ENCODE data around the gene RENBP. TPM values are rescaled to one million over a fixed set of nuclear protein-coding genes. Genes with fewer than 3 reads are reported as not detected.

The RENBP gene
- total RNA-seq, 3 donors from 2014 or later, result 6.9 to 10.4 (median 8.6) TPM

DNA sequence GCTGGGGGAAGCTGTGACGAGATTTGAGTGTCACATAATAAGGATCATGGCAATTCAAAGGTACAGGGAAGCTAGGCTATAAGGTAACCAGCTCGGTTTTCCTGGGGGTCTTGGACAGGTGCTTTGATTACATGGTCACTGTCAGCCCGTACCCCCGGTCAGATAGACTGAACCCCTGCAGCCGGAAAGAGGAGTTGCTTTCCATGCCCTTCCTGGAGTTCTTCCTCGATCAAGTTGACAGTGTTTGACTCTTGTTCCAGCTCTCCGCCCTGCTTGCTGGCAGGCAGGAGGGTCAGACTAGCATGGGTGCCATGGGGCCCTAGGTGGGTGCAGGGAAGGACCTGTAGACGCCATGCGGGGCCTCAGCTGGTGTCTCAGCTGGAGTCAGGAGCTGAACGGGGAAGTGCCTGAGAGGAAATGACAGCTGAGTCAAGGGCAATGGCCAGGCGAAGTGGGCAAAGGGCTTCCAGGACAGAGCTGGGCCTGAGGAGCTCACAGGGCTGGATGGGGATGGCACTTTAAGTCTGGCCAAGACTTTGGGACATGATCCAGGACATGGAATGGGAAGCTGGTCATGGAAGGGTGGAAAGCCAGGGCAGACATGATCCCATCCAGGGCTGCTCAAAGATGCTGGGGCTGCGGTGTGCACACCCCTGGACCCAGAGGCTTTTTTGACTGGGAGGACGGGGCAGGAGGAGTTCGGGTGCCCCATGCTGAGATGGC lies 29.7 kb upstream of the RENBP start:
- no peaks in the 10 kb centered on the region for H3K27me3 Mint-ChIP-seq (ENCODE audit: low read depth)

DNA sequence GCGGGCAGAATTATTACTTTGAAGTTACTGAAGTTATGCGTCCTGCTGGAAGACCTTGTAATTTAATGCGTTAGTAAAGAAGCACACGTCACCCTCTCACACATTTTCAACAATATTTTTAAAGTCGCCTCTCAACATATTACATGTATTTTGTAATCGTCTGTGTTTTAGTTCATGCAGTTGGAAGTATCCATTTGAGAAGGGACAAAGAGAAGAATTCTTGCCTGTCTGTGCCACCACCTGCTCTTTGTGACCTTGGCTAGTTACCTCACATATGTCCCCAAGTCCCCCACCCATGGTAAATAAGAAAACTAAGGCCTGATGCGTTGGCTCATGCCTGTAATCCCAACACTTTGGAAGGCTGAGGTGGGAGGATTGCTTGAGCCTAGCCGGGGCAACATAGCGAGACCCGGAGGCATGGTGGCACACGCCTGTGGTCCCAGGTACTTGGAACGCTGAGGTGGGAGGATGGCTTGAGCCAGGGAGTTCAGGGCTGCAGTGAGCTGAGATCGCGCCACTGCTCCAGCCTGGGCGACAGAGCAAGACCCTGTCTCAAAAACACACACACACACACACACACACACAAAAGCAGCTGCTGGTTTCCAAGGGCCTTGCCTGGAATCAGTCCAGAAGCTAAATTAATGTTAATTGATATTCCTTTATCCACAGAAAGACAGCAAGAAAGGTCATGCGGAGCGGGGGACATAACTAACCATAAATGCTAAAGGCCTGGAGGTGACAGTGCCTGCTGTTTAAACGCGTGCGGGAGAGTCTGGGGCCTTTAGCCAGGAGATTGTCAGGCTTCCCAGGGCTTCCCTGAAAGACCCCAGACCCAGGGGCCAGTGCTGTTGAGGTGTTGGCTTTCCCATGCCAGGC lies 28.9 kb upstream of the RENBP start:
- H3K36me3 Mint-ChIP-seq (ENCODE audit: insufficient read depth), result peaks cover 4% of the 10 kb centered on the region
- peak overlapping the region; percentile 86 for H3K4me3 Mint-ChIP-seq
- H3K27me3 Mint-ChIP-seq (ENCODE audit: low read depth), result no peaks in the 10 kb centered on the region
- ATAC-seq (no peak), DNase-seq (no peak)
- H3K4me1 Mint-ChIP-seq (ENCODE audit: low read depth), result peaks cover 19% of the 10 kb centered on the region
- no peaks in the 10 kb centered on the region for H3K9me3 Mint-ChIP-seq

More for the DNA sequence above, 29.7 kb upstream of the RENBP start:
- no peak for ATAC-seq
- no peaks in the 10 kb centered on the region for H3K9me3 Mint-ChIP-seq
- H3K4me1 Mint-ChIP-seq (ENCODE audit: low read depth), result peaks cover 19% of the 10 kb centered on the region
- peaks cover 4% of the 10 kb centered on the region for H3K36me3 Mint-ChIP-seq (ENCODE audit: insufficient read depth)
- no peak for DNase-seq
- H3K4me3 Mint-ChIP-seq, result peak overlapping the region; percentile 43

DNA sequence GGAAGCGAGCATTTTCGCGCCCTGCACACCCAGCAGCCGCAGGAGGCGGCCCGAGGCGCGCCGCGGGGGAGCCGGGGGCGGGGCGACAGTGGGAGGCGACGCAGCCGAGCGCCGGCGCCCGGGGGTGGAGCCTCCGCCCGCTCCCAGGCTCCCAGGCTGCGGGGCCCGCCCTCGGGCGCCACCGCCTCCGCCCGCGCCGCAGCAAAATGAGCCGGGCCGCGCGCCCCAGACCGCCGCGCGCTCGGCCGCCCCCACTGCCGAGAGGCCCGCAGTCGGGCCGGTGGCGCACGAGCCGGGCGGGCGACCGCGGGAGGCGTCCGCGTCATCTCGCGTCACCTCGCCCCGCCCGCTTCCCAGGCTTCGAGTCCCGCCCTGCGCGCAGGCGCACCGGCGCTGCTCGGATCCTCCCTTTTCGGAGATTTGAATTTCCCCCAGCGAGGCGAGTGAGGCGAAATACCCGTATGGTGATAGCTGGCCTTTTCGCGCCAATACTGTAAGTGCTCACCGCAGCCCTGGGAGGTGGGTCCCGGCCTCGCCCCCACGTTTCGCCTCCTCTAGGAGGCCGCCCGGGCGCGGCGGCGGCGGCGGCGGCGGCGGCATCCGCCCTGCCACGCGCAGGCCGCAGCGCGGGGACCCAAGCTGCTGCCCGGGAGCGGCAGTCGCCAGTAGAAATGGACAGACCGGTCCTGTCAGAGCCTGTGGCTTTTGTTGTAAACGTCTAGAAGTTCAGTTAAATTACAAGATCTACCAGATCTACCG lies 28.1 kb upstream of the RENBP start, which contains the start of gene TMEM187:
TMEM187 (plus strand) TSS at position 387 of the 759 bp plus-strand sequence. CDS start 9,309 bp downstream, outside the sequence.
- ATAC-seq, result peak; percentile 51 to 54
- H3K9me3 Mint-ChIP-seq, result no peaks in the 10 kb centered on the region
- peak; percentile 87 for DNase-seq
- H3K4me1 Mint-ChIP-seq (ENCODE audit: low read depth), result peaks cover 28% of the 10 kb centered on the region
- H3K36me3 Mint-ChIP-seq (ENCODE audit: insufficient read depth), result peaks cover 6% of the 10 kb centered on the region
- H3K4me3 Mint-ChIP-seq, result peak within 1 kb of the TSS; percentile 100
- H3K27me3 Mint-ChIP-seq (ENCODE audit: low read depth), result no peaks in the 10 kb centered on the region

DNA sequence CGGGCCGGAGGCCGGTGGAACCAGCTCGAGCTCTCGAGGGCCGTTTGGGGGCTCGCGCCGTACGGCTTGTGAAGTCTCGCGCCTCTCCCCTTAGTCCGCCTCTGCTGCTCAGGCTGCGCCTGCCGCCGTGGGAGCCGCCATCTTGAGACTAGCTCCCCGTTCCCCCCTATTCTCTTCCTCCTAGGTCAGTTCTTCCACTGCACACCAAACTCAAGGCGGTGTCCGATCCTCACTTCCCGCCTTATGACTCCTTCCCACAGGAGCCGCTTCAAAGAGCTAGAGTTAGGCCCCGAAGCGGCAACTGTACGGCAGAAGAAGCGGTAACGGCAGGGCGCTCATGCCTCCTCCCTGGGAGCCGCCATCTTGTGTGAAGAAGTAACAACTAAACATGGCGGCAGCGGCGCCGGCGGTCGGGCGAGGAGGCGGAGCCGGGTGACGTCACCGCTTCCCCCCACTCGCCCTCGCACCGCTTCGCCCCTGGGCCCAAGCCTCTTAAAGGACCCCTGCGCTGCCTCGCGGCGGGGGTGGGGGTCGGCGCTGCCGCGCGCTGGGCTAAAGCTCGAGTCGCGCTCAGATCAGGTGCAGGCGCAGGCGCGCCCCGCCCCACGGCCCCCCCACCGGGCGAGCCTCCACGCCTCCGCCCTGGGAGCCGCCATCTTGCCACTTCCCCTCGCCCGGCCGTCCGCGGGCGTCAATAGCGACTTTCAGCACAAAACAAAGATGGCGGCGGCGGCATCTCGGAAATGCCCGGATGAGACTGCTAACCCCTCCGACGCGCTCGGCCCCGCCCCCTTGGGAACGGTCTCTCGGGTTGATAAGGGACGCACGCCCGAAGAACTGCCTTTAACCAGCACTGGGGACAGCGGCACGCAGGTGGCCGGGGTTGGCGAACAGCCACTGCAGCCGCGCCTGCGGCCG lies 27.3 kb upstream of the RENBP start, which contains the start of gene HCFC1:
HCFC1 (minus strand) TSS at position 369 of the 918 bp plus-strand sequence. CDS start 978 bp downstream, outside the sequence.
- no peaks in the 10 kb centered on the region for H3K9me3 Mint-ChIP-seq
- H3K4me1 Mint-ChIP-seq (ENCODE audit: low read depth), result peaks cover 36% of the 10 kb centered on the region
- ATAC-seq, result peak; percentile 45 to 46
- H3K4me3 Mint-ChIP-seq, result peak within 1 kb of the TSS; percentile 100
- DNase-seq, result peak; percentile 93
- no peaks in the 10 kb centered on the region for H3K27me3 Mint-ChIP-seq (ENCODE audit: low read depth)
- peaks cover 6% of the 10 kb centered on the region for H3K36me3 Mint-ChIP-seq (ENCODE audit: insufficient read depth)

DNA sequence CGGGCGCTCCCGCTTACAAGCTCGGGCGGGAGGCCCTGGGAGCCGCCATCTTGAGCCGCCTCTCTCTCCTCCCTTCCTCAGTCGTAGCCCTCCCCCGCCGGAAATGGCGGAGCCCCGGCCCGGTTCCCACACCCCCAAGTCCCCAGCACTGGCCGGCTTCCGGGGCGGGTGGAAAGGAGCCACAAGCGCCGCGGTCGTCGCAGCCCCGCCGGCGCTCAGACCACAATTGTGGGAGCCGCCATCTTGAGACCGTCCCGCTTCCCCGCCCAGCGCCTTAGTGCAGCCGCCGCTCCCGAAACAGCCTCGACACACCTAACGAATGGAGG lies 26.6 kb upstream of the RENBP start:
- Mint-ChIP-seq H3K9me3 (no peaks in the 10 kb centered on the region), H3K4me1 (ENCODE audit: low read depth) (peaks cover 42% of the 10 kb centered on the region), H3K36me3 (ENCODE audit: insufficient read depth) (peaks cover 6% of the 10 kb centered on the region), H3K4me3 (peak overlapping the region; percentile 100), H3K27me3 (ENCODE audit: low read depth) (no peaks in the 10 kb centered on the region)
- ATAC-seq, result peak; percentile 42 to 47
- DNase-seq, result peak; percentile 88

DNA sequence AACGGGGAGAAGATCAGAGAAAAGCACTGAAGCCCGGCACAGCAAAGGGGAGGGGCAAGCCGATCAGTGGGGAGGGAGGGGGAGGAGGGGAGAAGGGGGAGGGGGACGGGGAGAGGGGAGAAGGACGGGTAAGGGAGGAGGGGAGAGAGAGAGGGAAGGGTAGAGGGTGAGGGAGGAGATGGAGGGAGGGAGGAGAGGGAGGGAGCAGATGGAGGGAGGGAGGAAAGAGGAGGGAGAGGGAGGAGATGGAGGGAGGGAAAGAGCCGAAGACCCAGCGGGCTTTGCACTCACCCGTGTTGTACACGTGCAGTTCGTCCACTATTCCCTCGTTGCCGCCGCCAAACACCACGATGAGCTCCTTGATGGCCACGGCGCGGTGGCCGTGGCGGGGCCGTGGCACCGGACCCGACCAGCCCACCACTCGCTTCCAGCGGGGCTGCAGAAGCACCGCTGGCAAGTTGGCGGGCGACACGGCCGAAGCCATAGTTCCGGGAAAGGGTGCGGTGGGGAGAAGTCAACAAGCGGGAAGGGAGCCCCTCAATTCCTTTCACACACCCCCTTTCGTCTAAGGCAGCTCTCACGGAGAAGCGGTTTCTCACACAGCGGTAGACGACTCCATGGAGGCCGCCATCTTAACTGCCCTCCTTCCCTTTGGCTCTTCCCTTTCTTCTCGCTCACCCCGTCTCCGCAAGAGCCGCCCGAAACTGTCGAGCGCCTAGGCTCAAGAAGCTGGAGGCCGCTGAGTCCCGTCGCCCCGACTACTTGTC lies 26.1 kb upstream of the RENBP start:
- ATAC-seq, result peak; percentile 1 to 3
- no peaks in the 10 kb centered on the region for H3K9me3 Mint-ChIP-seq
- peak overlapping the region; percentile 100 for H3K4me3 Mint-ChIP-seq
- H3K36me3 Mint-ChIP-seq (ENCODE audit: insufficient read depth), result peaks cover 6% of the 10 kb centered on the region
- no peaks in the 10 kb centered on the region for H3K27me3 Mint-ChIP-seq (ENCODE audit: low read depth)
- peaks cover 45% of the 10 kb centered on the region for H3K4me1 Mint-ChIP-seq (ENCODE audit: low read depth)
- no peak for DNase-seq

DNA sequence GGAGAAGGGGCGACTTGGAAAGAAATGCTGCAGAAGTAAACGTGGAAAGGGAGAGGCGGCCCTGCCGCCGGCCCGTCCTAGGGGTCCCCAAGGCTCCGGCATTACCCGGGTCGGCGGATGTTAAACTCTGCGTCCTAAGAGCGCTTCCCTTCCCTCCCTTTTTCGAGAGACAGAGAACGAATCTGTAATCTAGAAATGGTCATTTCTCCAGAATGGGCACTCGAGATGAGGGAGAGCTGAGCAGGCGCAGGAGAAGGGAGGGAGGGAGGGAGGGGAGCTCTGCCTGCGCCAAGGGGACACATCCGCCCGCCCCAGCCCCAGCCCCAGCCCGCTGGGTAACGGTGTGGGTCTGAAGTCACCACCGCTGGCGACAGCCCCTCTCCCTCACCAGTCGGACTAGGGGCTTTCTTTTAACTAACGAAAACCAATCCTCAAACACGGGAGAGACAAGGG lies 25.5 kb upstream of the RENBP start:
- peaks cover 45% of the 10 kb centered on the region for H3K4me1 Mint-ChIP-seq (ENCODE audit: low read depth)

DNA sequence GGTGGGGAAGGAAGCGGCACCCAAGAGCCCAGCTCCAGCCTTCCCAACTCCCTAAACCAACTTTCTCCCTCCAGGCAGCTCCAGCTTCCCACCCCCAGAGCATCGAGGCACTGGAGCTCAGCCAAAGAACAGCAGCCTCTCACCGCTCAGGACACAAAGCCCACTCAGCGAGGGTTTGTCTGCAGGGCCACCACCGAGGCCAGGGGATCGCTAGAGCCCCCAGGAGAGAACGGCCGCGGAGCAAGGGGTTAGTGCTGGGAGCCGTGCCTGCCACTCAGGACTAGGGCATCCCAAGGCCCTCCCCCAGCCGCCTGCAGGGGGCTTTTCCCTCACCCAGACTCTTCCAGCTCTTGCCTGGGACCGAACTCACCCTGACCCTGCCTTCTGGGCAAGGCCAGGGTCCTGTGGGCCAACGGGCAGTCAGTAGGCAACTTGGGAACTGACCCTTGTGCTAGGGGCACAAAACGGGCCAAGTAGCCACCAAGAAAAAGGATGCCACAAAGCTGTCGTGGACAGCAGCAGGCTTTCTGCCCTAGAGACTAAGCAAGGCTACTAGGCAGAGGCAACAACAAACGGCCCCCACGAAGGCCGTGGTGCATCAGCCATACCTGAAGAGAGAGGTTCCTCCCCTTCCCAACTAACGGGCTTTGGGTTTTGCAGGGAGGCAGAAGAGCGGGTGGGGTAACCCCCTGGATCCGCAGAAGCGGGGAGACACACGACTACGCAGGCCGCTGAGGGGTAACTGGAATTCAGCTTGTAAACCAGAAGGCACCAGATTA lies 24.9 kb upstream of the RENBP start:
- Mint-ChIP-seq H3K36me3 (ENCODE audit: insufficient read depth) (peaks cover 6% of the 10 kb centered on the region), H3K4me3 (peak overlapping the region; percentile 100), H3K9me3 (no peaks in the 10 kb centered on the region), H3K27me3 (ENCODE audit: low read depth) (no peaks in the 10 kb centered on the region), H3K4me1 (ENCODE audit: low read depth) (peaks cover 39% of the 10 kb centered on the region)
- ATAC-seq (no peak), DNase-seq (no peak)

More for the DNA sequence above, 25.5 kb upstream of the RENBP start:
- ATAC-seq (no peak), DNase-seq (no peak)
- Mint-ChIP-seq H3K36me3 (ENCODE audit: insufficient read depth) (peaks cover 6% of the 10 kb centered on the region), H3K4me3 (peak overlapping the region; percentile 100), H3K27me3 (ENCODE audit: low read depth) (no peaks in the 10 kb centered on the region), H3K9me3 (no peaks in the 10 kb centered on the region)

DNA sequence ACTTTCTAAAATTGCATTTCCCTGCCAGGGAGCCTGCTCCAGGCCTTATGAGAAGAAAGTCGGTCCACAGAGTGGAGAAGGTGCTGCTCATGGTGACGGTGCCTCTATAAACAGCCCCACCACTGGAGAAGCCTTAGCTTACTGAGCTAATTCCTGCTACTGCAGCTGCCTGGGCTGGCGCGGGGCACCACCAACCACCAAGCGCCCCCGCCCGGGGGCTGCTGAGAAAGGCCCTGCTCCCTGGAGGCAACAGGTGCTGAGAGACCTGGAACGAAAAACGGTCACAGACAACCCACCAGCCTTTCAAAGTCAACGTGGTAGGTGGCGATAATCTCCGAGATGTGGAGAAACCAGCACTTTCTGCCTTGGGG lies 24.3 kb upstream of the RENBP start:
- H3K36me3 Mint-ChIP-seq (ENCODE audit: insufficient read depth), result peaks cover 6% of the 10 kb centered on the region
- H3K27me3 Mint-ChIP-seq (ENCODE audit: low read depth), result no peaks in the 10 kb centered on the region
- no peak for ATAC-seq
- H3K4me3 Mint-ChIP-seq, result peak overlapping the region; percentile 100
- no peak for DNase-seq
- no peaks in the 10 kb centered on the region for H3K9me3 Mint-ChIP-seq
- H3K4me1 Mint-ChIP-seq (ENCODE audit: low read depth), result peaks cover 35% of the 10 kb centered on the region

DNA sequence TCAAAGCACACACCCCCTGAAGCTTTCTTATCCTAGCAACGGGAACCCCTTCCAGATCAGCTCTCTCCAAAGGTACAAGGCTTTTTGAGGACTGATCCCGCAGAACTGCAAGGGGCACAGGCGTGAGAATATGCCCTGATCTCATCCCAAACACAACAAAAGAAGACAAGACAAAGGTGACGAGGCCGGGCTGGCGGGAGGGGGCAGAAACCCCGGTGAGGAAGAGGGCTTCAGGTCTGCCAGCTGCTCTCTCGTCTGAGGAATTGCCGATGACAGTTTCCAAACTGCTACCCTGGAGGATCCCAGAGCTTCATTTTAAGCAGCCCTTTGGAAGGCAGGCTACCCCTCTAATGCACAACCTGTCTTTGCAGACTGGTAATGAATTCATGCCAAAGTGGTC lies 23.8 kb upstream of the RENBP start:
- no peaks in the 10 kb centered on the region for H3K27me3 Mint-ChIP-seq (ENCODE audit: low read depth)
- ATAC-seq (no peak), DNase-seq (no peak)
- no peaks in the 10 kb centered on the region for H3K9me3 Mint-ChIP-seq
- peaks cover 6% of the 10 kb centered on the region for H3K36me3 Mint-ChIP-seq (ENCODE audit: insufficient read depth)
- peak overlapping the region; percentile 100 for H3K4me3 Mint-ChIP-seq
- peaks cover 31% of the 10 kb centered on the region for H3K4me1 Mint-ChIP-seq (ENCODE audit: low read depth)

DNA sequence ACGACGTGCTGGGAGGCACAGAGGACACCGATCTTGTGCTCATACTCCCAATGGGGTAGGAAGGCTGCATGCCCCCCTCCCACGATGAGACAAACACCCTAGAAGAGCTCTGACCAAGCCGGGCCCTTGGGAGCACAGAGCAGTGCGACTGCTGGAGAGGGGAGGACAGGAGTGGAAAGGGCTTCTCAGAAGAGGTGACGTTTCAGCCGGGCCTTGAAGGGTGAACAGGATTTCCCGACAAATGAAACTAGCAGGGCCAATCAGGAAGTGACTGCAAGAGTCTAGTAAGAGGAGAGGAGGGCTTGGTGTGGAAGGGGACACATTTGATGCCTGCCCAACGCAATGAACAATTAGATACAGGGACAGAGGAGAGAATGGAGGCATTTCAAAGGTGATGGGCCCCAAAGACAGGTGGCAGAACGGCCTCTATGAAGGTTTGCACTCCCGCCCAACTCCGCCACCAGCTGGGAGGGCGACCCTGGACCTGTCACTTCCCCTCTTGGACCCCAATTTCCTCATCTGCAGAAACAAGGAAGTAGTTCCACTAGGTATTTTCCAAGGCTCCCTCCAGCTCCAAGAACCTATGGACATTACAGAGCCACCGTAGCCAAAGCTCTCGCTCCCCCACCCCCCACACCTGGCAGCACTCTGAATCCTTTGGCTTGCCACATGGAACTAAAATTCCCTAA lies 23.2 kb upstream of the RENBP start:
- peaks cover 6% of the 10 kb centered on the region for H3K36me3 Mint-ChIP-seq (ENCODE audit: insufficient read depth)
- no peaks in the 10 kb centered on the region for H3K27me3 Mint-ChIP-seq (ENCODE audit: low read depth)
- H3K4me1 Mint-ChIP-seq (ENCODE audit: low read depth), result peaks cover 31% of the 10 kb centered on the region
- no peak for ATAC-seq
- H3K4me3 Mint-ChIP-seq, result peak overlapping the region; percentile 100
- H3K9me3 Mint-ChIP-seq, result no peaks in the 10 kb centered on the region
- DNase-seq, result no peak
